ENCODE results near the gene MAGEA9B.
"Not testable (repeated sequence)": the region's sequence is repeated elsewhere in the genome, so short reads cannot be mapped to it uniquely, and the experiment has no call there.

MAGEA9B gene

DNA sequence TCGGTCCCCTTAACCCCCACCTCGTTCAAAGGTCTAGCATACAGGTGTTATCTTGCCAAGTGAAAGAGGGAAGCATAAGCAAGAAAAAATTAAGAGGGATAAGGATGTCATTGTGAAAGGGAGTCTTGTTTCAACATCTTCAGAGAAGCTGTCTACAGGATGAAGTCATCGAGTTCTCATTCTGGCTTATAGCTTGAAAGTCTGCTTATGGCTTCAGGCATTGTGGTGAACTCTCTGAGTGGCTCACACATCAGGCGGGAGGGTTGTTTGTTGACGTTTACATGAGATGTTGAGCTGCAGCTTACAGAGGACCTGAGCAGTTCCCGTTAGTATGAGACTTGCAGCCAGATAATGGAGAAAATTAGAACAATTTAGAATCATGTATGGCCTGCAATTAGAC is 16.6 kb downstream of the MAGEA9B start:
- DNase-seq (ENCODE audit: low spot score), result no peak

DNA sequence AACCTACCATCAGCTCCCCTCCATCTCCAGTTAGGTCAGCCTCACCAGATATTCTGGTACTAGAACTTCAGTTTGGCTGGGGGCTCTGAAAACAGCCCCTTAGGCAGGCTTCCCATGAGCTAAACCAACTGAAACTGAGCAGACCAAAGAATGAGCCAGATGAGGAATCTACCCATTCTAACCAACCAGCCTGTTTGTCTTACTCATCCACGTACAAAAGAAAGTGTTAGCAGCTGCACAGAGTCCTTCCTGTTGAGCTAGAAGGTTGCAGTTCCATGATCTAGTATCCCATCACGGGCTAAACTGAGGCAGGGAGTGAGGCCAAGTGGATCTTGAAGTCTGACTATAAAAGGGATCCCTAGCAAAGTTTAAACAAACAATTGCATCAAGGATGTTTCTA is 17.5 kb downstream of the MAGEA9B start:
- no peak for DNase-seq (ENCODE audit: low spot score)

DNA sequence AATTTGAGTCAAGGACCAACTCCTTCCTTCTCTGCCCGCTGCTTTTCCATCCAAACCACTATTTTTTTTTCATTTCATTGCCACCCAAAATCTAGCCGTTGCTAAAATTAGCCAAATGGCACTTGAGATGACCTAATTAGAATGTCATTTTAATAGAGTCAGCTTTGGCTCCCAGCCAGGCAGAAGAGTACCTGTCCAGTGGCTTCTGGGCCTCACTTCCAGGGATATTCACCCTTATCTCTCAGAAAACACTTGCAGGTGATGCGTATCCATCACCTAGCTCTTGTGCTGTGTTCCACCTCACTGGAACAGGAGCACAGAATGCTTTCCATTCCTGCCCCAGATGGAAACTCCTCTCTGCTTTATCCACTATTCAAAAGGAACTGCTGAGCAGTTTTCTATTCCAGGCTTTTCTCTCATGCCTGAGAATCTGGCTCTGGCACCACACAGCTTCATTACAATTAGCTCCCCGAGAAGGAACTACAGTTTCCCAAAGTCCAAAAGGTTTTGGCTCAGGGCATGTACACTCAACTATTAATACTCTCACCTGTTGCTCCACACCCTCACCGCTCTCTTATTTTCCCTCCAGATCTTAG is 18.5 kb downstream of the MAGEA9B start:
- no peak for DNase-seq (ENCODE audit: low spot score)

DNA sequence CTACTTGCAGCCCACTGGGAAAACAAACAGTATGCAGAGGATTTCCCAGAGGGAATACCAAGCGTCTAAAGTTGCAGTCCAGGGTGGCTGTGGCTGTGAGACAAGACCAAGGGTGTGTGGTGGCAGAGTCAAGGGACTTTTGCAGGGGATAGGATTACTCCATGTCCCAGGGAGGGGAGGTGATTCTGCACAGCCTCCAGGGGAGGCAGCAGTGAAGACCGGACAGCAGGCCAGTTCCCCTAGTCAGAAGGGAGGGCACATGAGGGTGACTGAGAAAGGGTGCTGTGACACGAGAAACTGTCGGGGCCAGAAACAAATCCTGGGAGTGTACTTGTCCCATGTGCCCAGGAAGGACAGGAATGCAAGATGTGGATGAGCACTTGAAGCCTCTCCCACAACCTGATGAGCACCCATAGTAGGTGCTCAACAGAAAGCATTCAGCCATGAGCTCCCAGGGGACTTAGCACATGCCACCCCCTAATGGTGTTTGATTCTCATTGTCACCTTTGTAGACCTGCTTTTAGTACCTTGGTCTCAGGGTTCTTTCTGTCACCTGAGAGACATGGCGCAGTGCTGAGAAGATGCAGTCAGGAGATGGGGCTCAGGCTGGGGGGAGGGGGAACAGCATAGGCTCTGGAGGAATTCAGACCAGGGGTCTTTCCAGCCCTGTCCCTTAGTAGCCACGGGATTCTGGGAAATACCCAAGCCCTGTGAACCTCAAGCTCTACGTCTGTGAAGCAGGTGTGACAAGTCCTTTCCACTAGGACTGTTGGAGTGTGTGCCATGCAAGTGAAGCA is 19.4 kb downstream of the MAGEA9B start:
- DNase-seq (ENCODE audit: low spot score), result no peak

DNA sequence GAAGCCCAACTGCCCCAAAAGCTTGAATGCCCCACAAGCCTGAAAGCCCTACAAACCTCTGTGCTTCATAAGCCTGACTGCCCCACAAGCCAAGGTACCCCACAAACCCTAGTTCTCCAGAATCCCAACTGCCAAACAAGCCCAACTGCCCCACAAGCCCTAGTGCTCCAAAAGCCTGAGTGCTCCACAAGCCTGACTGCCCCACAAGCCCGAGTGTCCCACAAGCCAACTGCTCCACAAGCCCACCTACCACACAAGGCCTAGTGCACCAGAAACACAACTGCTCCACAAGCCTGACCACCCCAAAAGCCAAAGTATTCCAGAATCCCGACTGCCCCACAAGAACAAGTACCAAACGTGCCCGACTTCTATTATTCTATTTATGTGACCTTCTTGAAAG is 23.9 kb downstream of the MAGEA9B start:
- no peak for DNase-seq (ENCODE audit: low spot score)

DNA sequence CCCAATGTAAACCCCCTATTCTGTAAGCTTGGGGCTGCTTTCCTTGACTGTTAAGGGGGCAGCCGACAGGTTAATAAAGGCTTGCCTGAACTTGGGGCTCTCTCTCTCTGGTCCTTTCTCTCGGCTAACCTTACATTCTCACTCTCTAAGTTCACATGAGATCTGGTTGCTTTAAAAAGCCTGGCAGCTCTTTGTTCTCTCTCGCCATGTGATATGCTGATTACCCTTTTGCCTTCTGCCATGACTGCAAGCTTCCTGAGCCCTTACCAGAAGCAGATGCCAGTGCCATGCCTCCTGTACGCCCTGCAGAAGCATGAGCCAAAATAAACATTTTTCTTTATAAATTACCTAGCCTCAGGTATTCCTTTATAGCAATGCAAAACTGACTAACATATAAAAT is 32.0 kb downstream of the MAGEA9B start:
- DNase-seq (ENCODE audit: low spot score), result not testable (repeated sequence)

DNA sequence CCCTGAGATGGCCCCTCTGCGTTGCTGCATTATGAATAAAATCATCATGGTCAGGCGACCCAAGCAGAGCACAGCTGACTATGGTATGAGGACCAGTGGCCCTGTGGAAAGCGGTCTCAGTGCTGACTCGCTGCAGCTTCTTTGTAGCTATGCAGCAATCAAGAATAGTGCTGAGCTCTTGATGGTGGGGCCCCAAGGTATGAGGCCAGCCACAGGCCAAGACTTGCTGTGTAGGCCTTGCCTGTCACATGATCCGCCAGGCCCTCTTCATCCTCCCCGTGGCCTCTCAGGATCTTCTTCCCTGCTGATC is 35.4 kb downstream of the MAGEA9B start:
- not testable (repeated sequence) for DNase-seq (ENCODE audit: low spot score)

DNA sequence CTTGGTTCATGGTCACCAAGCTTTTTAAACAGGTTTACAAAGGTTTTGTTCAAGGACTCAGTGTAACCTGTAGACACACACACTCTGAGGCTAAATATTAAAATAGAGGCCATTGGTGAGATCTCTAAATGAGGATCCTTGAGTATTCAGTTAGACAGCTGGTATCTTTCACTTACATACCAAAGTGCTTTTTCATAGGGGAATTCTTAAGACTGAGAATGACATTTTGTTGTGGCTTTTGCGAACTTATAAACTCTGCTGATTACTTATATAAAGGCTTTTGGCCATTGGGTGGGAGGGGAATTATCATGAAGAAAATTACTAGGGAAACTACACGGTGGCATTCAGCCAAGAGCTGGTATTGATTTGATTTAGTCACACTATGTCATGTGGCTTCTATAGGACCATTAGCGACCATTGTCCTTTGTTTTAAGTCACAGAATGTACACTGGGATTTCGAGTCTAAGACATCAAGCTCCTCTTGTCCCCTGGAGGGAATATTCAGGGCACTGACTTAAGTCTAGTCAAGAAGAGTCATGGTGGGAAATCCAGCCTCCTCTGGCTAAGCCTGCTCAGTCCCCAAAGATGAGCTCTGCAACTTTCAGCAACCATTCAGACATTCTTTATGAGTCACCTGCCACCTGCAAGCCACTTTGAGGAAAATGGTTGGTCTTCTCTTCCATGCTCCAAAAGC is 35.9 kb downstream of the MAGEA9B start:
- DNase-seq (ENCODE audit: low spot score), result not testable (repeated sequence)

DNA sequence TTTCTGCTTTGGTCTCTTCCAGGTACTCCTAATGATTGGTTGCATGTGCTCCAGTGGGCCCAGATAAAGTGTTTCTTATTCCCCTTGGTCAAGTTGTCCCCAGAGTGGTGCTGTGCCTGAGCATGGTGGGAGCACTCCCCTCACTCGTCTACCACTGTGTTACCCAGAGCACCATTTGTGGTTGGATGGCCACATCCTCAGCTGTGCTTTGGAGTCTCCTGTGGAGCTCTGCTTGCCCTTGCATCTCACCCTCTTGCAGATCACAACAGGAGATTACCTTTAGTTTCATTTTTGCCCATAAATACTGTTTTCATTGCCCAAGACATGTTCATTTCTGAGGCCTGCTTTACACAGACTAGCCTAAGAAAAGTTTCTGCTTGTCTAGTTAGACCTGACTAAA is 36.8 kb downstream of the MAGEA9B start:
- DNase-seq (ENCODE audit: low spot score), result not testable (repeated sequence)

DNA sequence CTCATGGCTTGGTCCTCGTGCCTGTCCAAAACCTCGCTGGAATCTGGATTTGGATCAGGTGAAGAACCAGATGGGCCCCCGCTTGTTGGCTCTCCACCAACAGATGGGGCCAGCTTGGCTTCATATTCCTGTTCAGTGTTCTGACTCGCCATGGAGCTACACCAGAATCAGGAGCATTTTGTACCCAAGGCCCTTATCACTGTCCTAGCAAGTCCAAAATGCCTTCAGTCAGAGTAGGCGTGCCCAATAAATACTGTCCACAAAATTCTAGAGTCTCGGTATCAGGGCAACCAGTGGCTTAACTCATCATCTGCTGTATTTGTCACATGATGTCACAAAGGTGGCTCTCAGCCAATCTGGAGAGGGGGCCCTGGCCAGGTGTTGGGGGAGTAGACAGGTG is 37.6 kb downstream of the MAGEA9B start, which contains the start of gene HSFX3:
Gene HSFX3, minus strand, starts transcription at position 224 of the 400 bp plus-strand sequence. Its CDS starts 72 bp downstream, at position 152.
- not testable (repeated sequence) for DNase-seq (ENCODE audit: low spot score)

DNA sequence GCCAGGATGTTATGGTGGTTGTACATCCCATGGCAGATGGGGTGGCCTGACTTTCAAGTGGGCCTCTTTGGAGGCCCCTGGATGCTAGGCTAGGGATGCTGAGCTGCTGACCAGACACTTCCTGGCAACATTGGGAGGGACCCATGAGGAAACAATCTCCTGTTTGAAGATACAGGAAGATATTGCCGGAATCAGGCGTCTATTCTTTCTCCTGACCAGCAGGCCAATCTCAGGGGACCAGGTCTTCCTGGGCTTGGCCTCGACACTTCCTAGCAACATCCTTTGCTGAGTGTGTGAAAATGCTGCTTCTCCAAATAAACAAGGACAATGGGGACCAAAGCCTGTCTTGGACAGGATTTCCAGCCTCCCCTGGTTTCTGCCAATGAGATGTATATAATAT is 39.5 kb downstream of the MAGEA9B start:
- DNase-seq (ENCODE audit: low spot score), result not testable (repeated sequence)

DNA sequence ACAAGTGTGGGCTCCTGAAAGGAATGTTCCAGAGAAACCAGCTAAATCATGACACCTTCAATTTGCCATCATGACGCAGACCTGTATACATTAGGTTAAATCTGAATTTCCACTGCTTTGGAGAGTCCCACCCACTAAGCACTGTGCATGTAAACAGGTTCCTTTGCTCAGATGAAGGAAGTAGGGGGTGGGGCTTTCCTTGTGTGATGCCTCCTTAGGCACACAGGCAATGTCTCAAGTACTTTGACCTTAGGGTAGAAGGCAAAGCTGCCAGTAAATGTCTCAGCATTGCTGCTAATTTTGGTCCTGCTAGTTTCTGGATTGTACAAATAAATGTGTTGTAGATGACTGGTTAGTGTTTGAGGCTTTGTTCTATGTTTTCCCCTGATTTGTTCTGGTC is 40.3 kb downstream of the MAGEA9B start:
- not testable (repeated sequence) for DNase-seq (ENCODE audit: low spot score)

DNA sequence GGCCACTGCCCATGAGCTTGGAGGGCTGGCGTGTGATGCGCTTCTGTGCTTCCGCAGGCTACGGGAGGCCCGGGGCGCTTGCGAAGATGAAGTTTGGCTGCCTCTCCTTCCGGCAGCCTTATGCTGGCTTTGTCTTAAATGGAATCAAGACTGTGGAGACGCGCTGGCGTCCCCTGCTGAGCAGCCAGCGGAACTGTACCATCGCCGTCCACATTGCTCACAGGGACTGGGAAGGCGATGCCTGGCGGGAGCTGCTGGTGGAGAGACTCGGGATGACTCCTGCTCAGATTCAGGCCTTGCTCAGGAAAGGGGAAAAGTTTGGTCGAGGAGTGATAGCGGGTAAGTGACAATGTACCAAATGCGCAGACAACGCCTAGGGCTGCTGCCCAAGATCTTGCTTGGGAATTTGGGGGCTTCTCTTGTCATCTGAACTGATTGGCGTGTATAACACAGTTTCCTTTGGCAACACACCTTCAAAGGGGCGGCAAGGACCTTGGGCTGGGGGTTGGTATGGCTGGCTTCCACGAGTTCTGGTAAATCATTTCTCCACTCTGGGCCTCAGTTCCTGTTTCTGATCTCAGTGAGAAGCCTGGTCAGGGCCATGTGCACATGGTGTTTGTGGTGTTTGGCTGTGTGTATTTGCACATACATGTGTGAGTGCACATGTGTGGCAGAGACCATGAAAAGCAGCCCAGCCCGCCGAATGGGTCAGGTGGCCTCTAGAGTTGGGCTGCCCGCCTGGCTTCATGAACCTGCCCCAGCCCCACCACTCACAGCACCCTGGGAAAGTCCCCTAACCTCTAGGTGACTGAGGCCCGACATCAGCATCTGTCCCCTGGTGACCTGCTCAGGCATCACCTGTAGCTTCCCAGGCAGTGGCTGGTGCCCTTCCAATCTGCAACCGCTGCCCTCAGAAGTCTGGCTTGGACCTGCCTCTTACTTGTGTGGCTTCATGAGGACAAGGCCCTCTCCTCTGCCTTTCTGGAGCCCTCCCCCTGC is 41.4 kb downstream of the MAGEA9B start:
- not testable (repeated sequence) for DNase-seq (ENCODE audit: low spot score)

DNA sequence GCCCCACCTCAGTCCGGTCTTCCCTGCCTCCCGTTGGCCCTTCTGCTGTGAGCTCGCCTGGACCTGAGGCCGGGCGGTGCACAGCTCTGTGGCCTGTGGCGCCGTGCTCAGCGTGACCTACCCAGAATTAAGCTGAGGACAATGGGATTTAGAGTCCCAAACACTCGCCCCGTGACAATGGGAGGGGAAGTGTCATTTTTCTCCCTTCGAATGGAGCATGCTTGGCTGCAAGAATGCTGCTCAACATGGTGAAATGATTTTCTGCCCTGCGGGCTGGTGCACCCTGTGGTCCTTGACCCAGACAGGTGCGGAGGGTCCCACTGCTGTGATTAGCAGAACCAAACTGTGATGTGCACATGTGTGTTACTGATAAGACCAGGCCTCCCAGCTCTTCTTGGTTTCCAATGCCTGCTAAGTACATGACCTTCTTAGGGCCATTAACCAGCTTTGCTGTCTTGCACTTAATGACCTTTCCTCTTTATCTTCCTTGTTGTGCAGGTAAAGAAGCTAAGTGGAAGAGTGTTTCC is 45.7 kb downstream of the MAGEA9B start:
- no peak for DNase-seq (ENCODE audit: low spot score)

DNA sequence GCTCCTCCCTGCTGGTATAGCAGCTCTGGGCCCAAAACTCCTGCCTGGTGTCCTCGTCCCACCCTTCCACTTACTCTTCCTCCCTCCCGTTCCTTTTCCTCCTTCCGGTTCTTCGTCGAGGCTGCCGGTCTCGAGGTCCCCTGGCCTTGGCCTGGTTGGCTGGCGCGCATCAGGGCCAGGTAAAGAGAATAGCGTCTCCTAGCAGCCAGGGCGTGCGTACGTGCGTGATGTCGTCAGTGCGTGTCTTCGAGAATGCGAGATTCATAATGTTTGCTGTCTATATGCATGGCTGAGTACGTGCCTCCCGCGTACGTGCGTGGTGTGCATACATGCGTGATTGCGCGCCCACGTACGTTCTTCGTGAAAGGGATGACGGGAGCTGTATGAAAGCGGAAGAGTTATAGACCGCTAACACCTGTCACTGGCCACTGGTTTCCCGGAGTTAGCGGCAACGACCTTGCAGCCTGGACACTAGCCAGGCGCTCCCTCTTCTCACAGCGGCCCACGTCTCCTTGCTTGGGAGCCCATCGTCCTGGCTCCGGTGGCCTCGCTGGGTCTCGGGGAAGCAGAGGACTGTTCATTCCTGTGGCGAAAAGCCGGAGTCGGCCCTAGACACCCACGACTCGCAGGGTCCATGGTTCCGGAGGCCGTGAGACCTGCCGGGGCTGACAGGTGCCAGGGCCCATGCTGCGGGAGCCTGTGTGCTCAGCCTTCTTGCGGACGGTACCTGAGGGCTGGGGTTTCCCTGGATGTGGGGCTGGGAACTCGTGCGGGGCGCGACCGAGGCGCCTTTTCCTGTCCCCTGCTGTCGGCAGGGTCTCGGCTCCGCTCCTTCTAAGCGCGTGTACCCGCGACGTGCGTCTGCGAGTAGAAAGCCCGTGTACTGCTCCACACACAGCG is 46.4 kb downstream of the MAGEA9B start, which contains the start of gene EOLA1:
Gene EOLA1, plus strand, starts transcription at position 392 of the 900 bp plus-strand sequence. CDS start 4,619 bp downstream, outside the sequence.
- DNase-seq (ENCODE audit: low spot score), result peak; percentile 54

DNA sequence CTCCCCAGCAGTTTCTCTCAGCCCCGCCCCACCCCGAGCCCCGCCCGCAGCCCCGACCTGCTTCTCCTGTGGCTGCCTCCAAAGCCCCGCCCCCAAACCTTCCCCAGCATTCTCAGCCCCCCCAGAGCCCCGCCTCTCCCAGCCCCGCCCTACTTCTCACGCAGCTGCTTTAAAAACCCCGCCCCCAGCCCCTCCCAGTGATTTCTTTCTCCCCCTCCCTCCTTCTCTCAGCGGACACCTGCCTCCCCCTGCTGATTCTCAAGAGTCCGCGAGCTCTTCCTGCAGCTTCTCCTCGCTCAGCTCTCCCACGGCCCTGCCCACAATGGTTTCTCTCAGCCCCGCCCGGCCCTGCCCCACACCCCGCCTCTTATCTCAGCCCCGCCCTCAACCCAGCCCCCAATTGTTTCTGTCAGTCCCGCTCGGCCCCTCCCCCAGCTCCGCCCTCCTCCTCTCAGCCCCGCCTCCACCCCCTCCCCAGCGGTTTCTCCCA is 47.1 kb downstream of the MAGEA9B start:
- DNase-seq (ENCODE audit: low spot score), result peak; percentile 61

DNA sequence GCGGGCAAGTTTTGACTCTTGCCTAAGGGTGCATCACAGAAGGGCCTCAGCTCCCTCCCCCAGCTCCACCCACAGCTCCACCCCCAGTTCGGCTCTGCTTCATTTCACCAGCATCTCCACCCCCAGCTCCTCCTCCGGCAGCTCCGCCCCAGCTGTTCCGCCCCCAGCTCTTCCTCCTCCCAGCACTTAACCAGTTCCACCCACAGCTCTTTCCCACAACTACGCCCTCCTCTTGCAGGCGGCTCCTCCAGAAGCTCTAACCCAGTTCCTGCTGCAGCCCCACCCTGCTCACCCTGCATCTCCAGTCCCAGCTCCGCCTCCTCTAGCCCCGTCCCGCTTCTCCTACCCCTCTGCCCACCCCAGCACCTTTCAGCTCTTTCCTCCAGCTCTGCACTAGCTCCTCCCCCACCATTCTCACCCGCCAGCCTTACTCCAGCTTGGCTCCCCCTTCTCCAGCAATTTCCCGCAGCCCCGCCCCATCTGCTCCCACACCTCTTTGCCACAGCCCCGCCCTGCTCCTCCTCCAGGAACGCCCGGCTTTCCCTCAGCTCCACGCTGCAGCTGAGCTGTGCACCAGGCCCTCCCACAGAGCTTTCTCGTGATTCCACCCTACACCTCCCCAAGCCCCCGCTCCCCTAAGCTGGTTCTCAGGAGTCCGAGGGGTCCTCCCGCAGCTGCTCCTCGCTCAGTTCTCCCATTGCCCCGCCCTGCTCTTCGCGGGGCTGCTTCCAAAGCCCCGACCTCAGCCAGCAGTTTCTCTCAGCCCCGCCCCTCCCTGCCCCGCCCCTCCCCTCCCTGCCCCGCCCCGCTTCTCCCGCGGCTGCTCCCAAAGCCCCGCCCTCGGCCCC is 47.8 kb downstream of the MAGEA9B start:
- peak; percentile 56 for DNase-seq (ENCODE audit: low spot score)

DNA sequence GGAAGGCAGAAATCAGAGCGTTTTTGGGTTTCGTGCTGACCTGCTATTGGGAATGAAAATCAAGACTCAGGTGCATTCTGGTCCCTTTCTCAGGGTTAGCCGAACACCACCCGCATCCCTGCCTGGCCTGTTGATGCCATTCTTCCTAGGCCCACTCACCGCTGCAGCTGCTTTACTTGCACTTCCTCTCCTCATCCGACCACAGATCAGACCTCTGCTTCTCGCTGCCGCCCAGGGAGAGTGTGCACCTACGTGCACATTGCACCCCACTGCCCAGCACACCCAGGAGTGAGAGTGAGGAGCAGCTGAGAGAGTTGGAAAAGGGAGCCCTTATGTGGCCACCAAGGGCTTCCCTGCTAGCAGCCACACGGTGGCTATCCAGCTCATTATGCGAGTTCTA is 49.8 kb downstream of the MAGEA9B start:
- DNase-seq (ENCODE audit: low spot score), result not testable (repeated sequence)

DNA sequence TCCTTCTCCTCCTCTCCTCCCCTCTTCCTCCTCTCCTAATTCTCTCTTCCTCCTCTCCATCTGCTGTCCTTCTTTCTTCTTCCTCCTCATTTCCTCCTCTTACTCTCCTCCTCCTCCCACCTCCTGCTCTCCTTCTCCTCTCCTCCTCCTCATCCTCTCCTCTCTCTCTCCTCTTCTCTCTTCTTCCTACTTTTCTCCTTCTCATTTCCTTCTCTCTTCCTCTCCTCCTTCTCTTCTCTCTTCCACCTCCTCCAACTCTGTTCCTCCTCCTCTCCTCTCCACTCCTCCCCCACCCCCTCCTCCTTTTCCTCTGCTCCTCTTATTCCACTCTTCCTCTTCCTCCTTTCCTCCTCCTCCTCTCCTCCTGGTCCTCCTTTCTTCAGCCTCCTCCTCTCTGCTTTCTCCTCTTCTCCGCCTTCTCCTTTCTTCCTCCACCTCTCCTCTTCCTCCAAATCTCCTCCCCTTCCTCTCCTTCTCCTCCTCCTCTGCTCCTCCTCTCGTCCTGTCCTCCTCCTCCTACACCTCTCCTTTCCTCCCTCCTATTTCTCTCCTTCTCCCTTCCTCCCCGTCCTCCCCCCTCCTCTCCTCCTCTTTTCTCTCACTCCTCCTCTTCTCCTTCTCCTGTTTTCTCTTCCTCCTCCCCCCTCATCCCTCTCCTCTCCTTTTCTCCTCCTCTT is 52.2 kb downstream of the MAGEA9B start:
- DNase-seq (ENCODE audit: low spot score), result not testable (repeated sequence)

Data from HuH-7 (cell line).